Activated CD8-positive, alpha-beta memory T cell treated with anti-CD3 and anti-CD28 coated beads, Interleukin-2, amount 50 U/mL, for 48 hours (primary cell): ENCODE data around the gene SMIM23.

Experiments
- DNase-seq: peaks from one replicate; pipeline ENCODE4 v3.0.0-alpha.2; 2020

SMIM23 gene

DNA sequence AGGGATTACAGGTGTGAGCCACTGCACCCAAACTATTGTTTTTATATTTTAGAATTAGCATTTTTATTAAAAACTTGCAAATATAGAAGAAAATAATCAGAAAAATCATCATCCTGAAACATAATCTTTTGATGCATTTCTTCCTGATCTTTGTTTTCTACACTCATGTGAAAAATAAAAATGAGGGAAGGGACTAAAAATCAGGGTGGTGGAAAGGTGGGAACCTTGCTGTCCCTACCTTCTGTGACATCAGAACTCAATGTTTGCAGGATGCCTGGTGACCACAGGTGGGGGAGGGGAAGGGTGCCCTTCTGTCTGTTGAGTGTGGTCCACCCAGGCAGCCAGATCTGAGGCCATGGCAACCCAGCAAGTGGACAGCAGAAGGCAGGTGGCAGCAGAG, at the start of gene SMIM23:
Gene SMIM23 (plus strand): TSS at position 301 of the 400 bp plus-strand sequence. CDS start 55 bp downstream, at position 356.
- no peak for DNase-seq

DNA sequence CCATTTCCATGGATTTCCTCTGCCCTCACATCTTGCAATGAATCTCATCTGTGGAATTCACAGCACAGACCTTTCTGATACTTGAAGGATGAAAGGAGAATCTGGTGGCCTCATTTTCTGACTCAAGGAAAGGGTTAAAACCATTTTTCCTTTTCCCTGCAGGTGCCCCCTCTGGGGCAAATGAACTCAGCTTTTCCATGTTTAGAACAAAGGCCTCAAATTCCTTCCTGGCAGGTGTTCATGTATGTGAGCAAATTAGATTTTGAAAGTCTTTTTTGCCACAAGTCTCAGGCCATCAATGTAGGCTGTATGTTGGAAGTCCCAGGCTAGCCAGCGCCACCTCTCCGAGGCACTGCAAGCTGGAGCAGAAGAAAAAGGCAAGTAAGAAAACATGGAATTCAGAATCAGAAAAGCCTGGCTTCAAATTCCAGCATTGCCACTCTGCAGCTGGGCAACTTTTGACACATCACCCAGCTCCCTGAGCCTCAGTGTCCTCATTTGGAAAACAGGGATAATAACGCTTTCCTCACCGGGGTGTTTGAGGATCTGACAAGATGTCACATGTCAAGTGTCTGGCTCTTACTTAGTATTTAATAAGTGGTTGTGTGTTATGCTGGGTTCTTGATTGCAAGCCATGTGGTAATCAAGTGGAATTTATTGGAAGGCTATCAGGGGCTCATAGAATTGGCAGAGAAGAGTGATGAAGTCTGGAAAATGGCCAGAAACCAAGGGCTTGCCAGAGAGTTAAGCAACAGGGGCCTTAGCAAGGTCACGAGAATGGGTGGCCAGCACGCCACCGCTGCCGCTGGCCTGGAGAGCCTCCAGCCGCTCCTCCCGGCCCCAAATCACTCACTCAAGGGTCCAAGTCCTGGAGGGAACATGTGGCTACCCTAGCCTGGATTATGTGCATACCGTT, 48.4 kb upstream of the SMIM23 start:
- no peak for DNase-seq

DNA sequence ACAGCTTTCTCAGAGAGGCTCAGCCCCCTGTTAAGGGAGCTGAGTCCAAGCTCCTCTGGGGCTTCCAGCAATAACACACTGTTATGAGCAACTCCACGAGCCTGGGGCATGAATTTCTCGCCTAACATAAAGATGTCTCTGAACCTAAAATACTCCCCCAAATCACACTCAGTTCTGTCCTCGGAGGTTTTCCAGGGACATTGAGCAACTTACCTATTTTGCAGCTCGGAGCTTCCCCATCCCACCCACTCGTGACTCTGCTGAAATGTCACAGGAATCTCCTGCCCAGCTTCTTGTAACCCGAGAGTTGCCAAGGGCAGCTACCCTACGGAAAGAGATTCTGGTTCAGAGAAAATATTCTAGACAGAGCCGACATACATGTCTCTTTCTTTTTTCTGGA, 47.1 kb upstream of the SMIM23 start:
- no peak for DNase-seq

DNA sequence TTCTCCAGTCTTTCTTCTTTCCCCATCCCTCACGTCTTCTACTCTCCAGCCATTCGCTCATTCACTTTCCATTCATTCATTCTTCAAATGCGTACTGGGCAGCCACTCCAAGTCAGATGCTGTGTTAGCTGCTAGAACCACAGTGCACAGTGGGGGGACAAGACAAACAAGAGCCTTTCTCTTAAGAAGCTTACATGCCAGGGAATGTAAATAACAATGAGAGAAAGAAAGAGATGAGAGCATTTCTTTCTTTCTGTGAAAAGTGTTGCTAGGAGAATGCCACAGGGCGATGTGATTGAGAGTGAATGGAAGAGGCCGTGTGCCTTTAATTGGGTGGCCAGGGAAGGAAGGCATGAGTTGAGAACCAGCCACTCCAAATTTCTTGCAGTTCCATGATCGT, 46.3 kb upstream of the SMIM23 start:
- DNase-seq, result no peak

DNA sequence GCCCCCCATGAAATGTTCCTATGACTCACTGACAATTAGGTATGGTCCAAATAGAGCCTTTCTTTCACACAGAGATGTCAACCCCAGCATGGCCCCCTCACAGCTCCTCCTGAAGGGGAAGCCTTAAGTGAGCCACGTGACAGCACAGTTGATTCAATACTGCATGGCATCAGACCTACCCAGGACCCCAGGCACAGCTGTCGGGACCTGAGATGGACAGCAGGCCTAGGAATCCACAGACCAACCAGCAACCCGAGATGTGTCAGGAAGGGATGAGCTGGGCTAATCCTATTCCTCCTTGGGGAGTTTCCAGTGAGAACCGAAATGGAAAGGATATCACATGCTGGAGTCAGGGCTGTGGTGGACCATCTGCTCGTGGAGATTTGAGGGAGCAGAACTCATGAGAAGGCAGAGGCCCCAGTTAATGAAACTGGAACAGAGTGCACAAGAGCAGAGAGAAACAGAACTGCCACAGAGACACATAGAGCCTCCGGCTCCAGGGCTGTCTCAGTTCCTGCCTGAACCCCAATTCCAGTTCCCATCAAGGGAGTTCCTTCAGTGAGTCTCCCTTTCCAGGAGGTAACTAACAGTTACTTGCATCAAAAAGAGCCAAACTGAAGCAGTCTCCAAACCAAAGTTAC, 42.1 kb upstream of the SMIM23 start:
- no peak for DNase-seq

DNA sequence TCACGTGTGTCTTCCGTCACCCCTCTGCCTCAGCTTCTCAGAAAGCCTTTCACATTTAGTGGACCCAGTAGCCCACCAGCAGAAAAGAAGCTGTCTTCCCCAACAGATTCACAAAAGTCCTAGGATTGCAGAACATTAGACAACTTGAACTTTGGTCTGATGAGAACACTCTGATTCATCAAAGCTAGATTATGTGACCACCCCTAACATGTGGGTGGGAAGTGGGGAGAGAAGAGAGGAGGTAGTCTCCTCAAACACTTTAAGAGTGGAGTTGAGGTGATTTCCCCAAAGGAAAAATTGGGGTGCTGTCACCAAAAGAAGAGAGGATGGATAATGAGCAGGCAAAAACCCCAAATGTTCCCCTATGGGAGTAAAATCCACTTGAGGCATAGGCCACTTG, 41.4 kb upstream of the SMIM23 start:
- no peak for DNase-seq

DNA sequence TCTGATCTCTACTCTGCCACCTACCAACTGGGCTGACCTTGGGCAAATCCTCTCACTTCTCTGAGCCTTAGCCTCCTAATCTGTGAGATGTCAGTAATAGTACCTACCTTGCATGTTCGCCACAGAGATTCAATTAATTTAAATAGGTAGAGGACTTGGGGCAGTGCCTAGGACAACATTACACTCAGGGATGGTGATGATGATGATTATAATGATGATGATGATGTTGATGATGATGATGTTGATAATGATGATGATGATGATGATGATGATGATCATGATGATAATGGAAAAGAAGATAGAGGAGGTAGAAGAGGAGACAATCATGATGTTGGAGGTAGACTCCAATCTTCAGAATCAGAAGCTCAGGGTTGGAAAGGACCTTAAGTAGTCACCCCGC, 40.7 kb upstream of the SMIM23 start:
- DNase-seq, result no peak

DNA sequence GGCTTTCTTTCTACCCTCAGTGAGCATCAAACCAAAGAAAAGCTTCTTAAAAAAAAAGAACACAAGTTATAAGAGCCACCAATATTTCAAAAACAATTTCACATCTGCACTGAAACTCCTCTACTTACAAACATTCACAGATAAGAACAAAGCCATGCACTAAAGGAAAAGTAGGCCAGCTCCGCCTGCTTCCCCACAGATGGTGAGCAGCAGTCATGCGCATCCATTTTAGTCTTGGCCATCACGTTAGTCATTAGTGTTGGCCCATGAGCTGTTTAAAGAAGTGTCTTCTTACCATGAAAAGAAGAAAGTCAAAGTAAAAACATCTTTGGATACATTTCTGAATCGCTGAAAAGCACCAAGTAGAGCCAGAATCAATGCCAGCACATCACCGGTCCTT, 40.0 kb upstream of the SMIM23 start:
- no peak for DNase-seq

DNA sequence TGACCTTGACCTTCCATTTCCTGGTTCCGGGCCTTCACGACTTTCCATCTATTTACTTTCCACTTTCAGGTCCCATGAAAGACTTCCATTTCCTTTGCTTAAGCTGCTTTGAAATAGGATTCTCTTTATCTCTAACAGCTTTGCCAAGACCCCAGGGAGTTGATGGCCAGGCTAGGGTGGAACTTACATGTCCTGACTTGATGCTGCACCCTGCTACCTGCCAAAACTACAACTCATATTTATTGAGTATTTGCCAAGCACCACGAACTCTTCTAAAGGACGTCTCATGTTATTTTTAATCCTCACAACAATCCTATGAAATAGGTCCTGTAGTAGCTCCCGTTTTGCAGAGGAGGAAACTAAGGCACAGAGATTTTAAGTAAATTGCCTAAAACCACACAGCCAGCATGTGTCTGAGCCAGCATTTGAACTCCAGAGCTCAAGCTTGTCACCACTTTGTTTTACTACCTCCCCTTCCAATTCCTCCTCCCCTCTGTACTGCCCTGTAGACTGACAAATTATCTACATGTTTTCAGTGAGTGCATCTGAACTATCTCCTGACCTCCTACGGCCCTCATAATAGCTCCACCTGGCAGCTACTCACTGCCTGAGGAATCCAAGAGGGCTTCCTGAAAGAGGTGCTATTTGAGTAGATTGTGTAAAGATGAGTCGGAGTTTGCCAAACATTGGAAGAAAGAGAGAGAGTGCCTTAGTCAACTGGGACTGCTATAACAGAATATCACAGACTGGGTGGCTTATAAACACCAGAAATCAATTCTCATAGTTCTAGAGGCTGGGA, 38.4 kb upstream of the SMIM23 start:
- DNase-seq, result no peak

DNA sequence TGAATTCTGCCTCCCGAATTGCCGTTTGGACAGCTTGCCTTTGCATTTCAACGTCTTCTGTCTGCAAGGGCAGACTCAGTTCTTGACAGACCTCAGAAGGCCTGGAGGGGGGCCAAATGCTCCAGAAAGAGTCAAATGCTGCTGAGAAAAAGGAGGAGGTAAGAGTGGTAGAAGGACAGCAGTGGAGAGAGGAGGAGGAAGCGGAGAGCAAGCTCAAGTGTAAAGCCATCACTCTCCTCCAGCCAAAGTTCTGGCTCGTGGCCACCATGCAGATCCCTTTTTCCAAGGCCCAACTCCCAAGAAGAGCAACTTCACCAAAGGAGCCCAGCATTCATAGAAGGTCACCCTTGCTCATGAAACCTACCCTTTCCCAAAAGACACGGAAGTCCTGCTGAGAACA, 36.9 kb upstream of the SMIM23 start:
- no peak for DNase-seq

DNA sequence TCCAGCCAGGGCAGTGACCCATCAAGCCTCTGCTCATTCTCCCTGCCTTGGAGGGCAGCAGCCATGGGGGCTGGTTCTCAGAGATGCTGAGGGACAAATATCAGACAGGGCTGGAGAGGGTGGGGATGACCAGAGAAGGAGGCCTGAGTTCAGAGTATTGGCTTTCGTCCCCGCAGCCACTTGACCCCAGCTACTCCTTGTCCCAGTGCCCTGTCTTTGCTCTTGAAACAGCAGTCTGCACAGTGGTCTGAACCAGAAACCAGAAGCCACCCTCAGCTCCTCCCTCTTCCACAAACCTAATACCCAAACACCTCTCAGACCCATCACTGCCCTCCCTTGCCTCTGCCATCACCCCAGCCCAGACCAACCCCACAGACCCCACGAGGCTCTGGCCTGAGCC, 36.3 kb upstream of the SMIM23 start:
- no peak for DNase-seq

DNA sequence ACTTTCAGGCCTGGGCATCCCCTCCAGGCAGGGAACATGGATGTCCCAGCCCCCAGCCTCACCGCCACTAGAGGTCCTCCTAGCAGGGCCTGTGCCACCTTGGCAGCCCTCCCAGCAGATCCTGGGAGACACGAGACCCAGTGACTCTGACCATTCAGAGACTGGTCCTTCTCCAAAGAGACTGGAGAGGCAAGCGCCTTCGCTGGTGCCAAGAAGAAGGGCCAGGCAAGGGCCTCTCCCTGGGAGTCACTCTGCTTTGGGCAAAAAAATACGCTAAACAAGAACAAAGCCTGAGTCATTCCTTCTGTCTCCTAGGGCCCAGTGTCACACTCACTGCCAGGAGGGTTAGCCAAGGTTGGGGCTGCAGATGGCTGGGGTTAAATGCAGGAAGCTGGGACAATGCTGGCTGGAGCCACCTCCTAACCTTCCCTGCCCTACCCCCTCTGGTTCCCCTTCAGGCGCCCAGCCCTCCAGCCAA, 35.3 kb upstream of the SMIM23 start:
- no peak for DNase-seq

DNA sequence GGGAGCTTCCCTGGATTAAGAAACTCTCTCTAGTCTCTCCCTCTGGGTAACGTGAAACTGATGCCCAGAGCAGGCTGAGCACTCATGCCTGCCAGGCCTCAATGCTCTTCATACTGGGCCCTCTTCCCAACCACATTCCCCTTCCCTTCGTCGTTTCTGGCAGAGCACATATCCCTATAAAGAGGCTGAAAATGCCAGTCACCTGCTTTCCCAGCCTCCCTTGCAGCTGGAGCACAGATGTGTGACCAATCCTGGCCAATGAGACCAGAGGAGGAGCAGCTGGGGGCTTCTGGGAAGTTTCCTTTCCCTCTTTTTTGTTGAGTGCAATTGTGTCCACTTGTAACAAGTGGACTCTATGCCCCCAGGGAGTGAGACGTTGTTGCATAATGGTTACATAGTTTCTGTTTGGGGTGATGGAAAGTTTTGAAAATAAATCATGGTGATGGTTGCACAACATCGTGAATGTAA, 30.2 kb upstream of the SMIM23 start:
- DNase-seq, result no peak

DNA sequence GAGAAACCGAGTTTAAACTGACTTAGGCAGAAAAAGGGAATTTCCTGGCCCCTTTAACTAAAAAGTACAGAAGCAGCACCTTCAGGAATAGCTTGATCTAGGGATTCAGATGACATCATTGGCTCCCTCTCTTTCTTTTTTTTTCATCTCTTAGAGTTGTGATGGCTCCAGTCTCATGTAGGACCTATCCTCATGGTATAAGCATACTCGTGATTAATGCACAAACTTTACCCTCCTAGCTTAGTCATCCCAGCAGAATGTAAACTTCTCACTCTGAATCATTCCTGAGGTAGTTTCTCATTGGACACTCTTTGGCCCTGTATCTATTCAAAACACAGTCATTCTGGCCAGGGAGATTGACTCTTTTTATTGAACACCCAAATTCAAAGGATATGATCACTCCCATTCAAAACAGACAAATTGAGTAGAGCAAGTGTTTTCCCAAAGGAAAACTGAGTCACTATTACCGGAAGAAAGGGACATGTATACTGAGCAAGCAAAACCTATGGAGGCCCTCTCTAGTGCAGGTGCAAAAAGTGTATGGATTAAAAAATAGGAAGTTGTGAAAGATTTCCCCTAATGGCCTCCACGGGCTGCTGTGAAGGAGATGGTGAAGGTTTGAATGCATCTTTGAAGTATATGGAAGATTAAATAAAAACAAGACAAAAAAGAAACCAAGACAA, 27.6 kb upstream of the SMIM23 start:
- no peak for DNase-seq

DNA sequence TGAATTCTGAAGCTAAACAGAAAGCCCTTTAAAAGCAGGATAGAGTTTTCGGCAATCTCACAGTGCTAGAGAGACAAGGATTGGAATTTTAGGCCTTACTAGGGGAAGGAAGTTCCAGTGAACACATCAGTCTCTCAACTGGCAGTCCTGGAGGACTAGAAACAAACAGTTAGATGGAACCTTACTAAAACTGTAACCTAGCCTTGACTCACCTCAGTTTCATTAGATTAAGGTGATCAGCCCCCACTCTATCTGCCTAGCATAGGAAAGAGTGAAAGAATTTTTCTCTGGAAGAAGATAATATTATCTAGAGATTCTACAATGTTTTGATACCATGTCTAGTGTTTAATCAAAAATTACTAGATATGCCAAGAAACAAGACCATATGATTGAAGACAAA, 25.8 kb upstream of the SMIM23 start:
- no peak for DNase-seq

DNA sequence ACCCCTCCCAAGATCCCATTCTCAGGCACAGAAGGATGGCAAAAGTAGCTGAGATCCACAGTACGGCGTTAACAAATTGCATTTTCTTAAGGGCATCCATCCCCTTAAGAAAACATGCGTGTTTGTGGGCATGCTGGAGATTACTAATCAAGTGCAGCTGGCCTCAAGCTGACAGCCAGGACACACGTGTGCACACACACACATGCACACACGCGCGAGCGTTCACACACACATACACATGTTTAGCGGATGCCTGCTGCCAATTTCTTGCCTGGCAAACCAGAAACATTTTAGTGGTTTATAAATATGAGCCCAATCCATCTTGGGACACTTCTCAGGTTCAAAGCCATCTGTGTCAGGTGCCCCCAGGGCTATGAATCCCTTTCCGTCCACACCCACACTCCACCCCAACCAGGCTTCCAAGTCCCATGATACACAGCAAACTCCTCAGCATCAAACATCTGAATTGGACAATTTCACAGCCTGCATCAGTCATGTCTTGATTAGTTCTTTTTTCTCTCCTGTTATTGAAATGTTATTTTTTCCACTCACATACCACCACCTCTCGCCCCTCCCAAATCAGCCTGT, 23.5 kb upstream of the SMIM23 start:
- no peak for DNase-seq

DNA sequence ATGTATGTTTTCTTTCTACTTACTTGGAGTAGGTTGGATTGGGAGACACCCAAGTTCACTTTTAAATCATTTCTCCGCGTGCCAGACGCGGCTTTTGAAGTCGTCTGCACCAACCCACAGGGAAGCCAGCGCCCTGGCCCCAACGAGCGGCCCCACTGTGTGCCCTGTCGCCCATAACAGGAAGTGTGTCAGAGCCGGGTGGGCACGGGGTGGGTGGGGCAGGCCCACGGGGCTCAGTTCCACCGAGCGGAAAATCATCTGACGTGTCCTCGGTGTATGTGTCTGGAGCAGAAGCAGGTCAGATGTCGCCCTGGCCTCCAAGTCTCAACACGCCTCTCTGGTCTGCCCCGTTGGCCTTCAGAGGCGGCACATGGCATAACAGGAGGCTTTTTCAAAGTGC, 22.7 kb upstream of the SMIM23 start:
- DNase-seq, result no peak

DNA sequence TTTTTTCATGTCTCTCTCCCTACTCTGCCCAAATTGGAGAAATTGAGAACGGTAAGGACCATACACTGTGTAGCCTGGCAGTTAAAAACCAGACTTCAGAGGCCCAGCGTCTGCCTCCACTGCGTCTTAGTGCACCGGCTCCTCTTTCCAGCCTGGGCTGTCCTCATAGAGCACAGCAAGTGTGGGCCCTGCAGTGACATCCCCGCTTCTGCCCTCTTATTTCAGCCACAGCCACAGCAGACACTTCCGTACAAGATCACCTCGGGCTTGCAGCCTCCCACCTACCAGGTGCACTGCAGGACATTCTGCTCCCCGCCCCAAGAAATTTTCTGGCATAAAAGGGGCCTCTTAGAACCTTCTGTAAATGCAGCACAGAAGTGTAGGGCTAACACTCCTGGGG, 21.4 kb upstream of the SMIM23 start:
- no peak for DNase-seq

DNA sequence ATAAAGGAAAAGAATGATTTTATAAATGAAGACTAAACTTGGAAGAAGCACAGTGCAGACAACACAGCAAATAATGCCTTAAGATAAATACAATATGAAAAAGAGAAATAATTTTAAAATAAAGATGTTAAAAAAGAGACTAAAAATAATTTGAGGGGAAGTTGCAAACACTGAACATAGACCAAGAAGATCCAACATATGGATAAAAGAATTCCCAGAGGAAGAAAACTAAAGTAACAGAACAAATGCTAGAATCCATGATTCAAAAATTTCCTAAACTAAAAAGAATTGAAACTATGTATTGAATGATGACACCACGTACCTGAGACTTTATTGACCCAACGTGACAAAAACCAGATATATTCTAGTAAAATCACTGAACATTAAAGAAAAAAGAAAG, 18.7 kb upstream of the SMIM23 start:
- no peak for DNase-seq

DNA sequence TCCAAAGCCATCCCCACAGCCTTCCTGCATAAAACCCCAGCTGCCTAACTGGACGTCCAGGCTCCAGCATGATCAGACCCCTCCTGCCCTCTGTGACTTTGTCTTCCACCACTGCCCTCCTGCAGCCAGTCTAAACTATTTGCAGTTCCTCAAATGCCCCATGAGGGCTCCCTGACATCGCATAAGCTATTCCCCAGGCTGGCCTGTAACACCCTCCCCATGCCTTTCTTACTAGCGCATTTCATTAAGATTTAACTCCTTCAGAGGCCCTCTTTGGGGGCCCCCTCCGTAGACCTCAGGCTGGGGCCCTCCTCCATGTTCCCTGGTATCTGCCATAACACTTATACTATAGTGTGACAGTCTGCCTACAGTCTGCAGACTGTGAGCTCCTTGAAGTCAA, 15.5 kb upstream of the SMIM23 start:
- no peak for DNase-seq

DNA sequence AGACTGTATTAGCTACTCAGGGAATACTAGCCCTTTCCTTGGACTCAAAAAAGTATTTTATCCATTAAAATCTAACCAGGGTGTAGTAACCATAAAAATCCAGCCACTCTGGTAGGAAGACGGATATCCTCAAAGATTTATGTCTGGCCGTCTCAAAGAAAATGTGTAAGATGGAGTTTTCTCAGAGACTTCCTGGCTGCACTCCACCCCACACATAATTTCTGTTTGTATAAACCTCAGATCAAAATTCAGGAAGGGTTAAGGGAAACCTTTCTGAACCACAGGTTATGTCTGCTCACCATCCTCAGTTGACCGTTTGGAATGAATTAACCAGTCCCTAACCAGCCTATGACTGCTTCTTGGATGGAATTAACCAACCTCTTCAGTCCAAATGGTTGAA, 13.8 kb upstream of the SMIM23 start:
- no peak for DNase-seq

DNA sequence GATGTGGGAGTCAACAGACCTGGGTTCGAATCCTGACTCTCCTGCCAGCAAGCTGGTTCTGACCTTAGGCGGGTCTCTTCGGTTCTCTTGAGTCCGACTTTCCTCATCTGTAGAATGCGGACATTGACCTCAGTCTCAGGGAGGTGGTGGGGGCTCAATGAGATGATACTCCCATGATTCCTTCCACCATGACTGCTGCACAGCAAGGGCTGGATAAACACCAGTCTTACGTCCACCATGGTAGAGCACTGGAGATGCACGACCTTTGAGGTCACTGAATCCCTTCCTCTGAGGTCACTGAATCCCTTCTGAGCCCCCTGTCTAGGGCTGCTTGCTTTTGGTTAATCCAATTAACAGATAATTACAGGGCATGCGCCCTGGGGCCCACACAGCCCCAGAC, 12.5 kb upstream of the SMIM23 start:
- no peak for DNase-seq
